GM19467 (cell line): ENCODE results near the gene GFER.

Experiments
- ATAC-seq: cut with Tn5 transposase; IDR thresholded peaks from one replicate; pipeline ENCODE4 v1.9.1; 2021; ENCODE audit warnings: mild to moderate bottlenecking, moderate library complexity; ENCODE audit not compliant: unreplicated experiment

GFER gene

GRCh38 chr16:1990101-1990350, 6.0 kb downstream of the GFER start:
- no peak for ATAC-seq

- no peak for ATAC-seq
These were observed 6.5 kb downstream of the GFER start for GRCh38 chr16:1990351-1991134.

- ATAC-seq: peak; percentile 43
These were observed 7.2 kb downstream of the GFER start for GRCh38 chr16:1991135-1991551.

GRCh38 chr16:1991588-1991947, 7.6 kb downstream of the GFER start:
- ATAC-seq: no peak

- peak; percentile 41 for ATAC-seq
These were observed 8.1 kb downstream of the GFER start for GRCh38 chr16:1991948-1992703.

- no peak for ATAC-seq
These were observed 8.8 kb downstream of the GFER start for GRCh38 chr16:1992704-1993317.

GRCh38 chr16:1993731-1994131, 9.7 kb downstream of the GFER start:
- ATAC-seq: no peak

- ATAC-seq: no peak
These were observed 13.7 kb downstream of the GFER start for GRCh38 chr16:1997494-1998359.

- no peak for ATAC-seq
These were observed 14.4 kb downstream of the GFER start for GRCh38 chr16:1998360-1998835.

- ATAC-seq: no peak
These were observed 15.1 kb downstream of the GFER start for GRCh38 chr16:1998852-1999801.

- ATAC-seq: no peak
These were observed 16.0 kb downstream of the GFER start for GRCh38 chr16:1999866-2000514.

- no peak for ATAC-seq
These were observed 17.0 kb downstream of the GFER start for GRCh38 chr16:2001035-2001434.

GRCh38 chr16:2001456-2002355, 17.7 kb downstream of the GFER start:
- ATAC-seq: no peak

- no peak for ATAC-seq
These were observed 18.6 kb downstream of the GFER start for GRCh38 chr16:2002406-2003230.

- ATAC-seq: no peak
These were observed 19.3 kb downstream of the GFER start for GRCh38 chr16:2003231-2003826.

- peak; percentile 51 for ATAC-seq
These were observed 20.0 kb downstream of the GFER start for GRCh38 chr16:2003827-2004641.
